ENCODE results near the gene KRT9. TPM values are rescaled to one million over a fixed set of nuclear protein-coding genes. Genes with fewer than 3 reads are reported as not detected.

KRT9 gene
- total RNA-seq, 1 donor from 2014 or later: 0.30 TPM

DNA sequence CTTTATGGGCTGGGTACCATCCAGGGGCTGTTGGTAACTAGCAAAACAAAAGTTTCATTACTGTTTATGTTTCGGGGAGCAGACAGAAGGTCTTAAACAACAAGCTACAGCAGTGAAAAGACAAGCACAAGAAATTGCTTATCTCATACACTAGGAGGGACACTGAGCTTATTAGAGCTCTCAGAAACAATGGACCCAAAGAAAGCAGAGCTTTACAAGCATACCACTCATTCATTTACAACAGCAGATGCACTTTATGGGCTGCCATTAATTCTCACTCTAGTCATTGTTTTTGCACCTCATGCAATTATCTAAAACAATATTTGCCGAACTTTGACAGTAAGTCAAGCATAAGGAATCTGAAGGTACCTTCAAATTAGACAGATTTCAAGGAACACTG, 30.7 kb upstream of the KRT9 start:
- no peak for DNase-seq (ENCODE audit: extremely low spot score, unreplicated experiment)
- TF ChIP-seq, protein P1, sequence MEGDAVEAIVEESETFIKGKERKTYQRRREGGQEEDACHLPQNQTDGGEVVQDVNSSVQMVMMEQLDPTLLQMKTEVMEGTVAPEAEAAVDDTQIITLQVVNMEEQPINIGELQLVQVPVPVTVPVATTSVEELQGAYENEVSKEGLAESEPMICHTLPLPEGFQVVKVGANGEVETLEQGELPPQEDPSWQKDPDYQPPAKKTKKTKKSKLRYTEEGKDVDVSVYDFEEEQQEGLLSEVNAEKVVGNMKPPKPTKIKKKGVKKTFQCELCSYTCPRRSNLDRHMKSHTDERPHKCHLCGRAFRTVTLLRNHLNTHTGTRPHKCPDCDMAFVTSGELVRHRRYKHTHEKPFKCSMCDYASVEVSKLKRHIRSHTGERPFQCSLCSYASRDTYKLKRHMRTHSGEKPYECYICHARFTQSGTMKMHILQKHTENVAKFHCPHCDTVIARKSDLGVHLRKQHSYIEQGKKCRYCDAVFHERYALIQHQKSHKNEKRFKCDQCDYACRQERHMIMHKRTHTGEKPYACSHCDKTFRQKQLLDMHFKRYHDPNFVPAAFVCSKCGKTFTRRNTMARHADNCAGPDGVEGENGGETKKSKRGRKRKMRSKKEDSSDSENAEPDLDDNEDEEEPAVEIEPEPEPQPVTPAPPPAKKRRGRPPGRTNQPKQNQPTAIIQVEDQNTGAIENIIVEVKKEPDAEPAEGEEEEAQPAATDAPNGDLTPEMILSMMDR (IDR thresholded peaks at IDR 0.05): no peak
- H3K9me3 Mint-ChIP-seq (ENCODE audit: unreplicated experiment): peaks cover 11% of the 10 kb centered on the region
- no peak overlapping the region for H3K27ac Mint-ChIP-seq (ENCODE audit: unreplicated experiment)
- peaks cover 4% of the 10 kb centered on the region for H3K36me3 Mint-ChIP-seq (ENCODE audit: unreplicated experiment)
- H3K4me3 Mint-ChIP-seq (ENCODE audit: unreplicated experiment): no peak overlapping the region
- H3K27me3 Mint-ChIP-seq (ENCODE audit: unreplicated experiment): peaks cover 36% of the 10 kb centered on the region
- peaks cover 1% of the 10 kb centered on the region for H3K4me1 Mint-ChIP-seq (ENCODE audit: unreplicated experiment)

- H3K36me3 Mint-ChIP-seq (ENCODE audit: unreplicated experiment): no peaks in the 10 kb centered on the region
- H3K9me3 Mint-ChIP-seq (ENCODE audit: unreplicated experiment): no peaks in the 10 kb centered on the region
- peaks cover 35% of the 10 kb centered on the region for H3K27me3 Mint-ChIP-seq (ENCODE audit: unreplicated experiment)
- no peak overlapping the region for H3K27ac Mint-ChIP-seq (ENCODE audit: unreplicated experiment)
- no peak for DNase-seq (ENCODE audit: extremely low spot score, unreplicated experiment)
- peaks cover 1% of the 10 kb centered on the region for H3K4me1 Mint-ChIP-seq (ENCODE audit: unreplicated experiment)
- TF ChIP-seq, protein P1 (IDR thresholded peaks at IDR 0.05): no peak
- H3K4me3 Mint-ChIP-seq (ENCODE audit: unreplicated experiment): no peak overlapping the region
These were observed 28.5 kb upstream of the KRT9 start for GRCh38 chr17:41600318-41600717.

- Mint-ChIP-seq H3K27me3 (ENCODE audit: unreplicated experiment) (peaks cover 36% of the 10 kb centered on the region), H3K4me3 (ENCODE audit: unreplicated experiment) (no peak overlapping the region), H3K9me3 (ENCODE audit: unreplicated experiment) (no peaks in the 10 kb centered on the region), H3K4me1 (ENCODE audit: unreplicated experiment) (peaks cover 1% of the 10 kb centered on the region), H3K36me3 (ENCODE audit: unreplicated experiment) (no peaks in the 10 kb centered on the region), H3K27ac (ENCODE audit: unreplicated experiment) (no peak overlapping the region)
- no peak for DNase-seq (ENCODE audit: extremely low spot score, unreplicated experiment)
- TF ChIP-seq, protein P1 (IDR thresholded peaks at IDR 0.05): no peak
These were observed 27.8 kb upstream of the KRT9 start for GRCh38 chr17:41599680-41600079.

- TF ChIP-seq, protein P1 (IDR thresholded peaks at IDR 0.05): no peak
- Mint-ChIP-seq H3K4me3 (ENCODE audit: unreplicated experiment) (no peak overlapping the region), H3K27ac (ENCODE audit: unreplicated experiment) (no peak overlapping the region), H3K36me3 (ENCODE audit: unreplicated experiment) (no peaks in the 10 kb centered on the region), H3K4me1 (ENCODE audit: unreplicated experiment) (peaks cover 1% of the 10 kb centered on the region), H3K27me3 (ENCODE audit: unreplicated experiment) (peaks cover 28% of the 10 kb centered on the region), H3K9me3 (ENCODE audit: unreplicated experiment) (no peaks in the 10 kb centered on the region)
- DNase-seq (ENCODE audit: extremely low spot score, unreplicated experiment): no peak
These were observed 23.7 kb upstream of the KRT9 start for GRCh38 chr17:41595585-41595984.

DNA sequence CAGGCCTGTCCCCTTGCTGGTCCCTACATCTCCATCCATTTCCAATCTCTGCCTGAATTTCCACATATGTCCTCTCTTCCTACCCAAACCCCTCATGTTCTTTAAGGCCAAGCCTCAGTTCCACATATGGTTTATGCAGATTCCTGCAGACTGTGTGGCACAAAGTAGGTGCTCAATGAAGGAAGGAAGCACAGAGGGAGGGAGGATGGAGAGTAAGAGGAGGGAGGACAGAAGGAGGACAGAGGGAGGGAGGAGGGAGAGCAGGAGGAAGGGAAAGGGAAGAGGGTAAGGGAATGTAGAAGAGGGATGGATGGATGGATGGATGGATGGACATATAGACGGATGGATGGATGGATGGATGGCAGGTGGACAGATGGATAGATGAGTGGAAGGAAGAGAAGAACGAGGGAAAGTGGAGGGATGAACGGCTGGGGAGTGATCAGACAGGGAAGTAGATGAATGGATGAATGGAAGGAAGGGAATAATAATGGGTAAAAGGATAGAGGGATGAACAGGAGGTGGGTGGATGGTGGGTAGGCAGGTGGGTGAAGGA, 22.6 kb upstream of the KRT9 start:
- Mint-ChIP-seq H3K9me3 (ENCODE audit: unreplicated experiment) (no peaks in the 10 kb centered on the region), H3K4me1 (ENCODE audit: unreplicated experiment) (no peaks in the 10 kb centered on the region), H3K4me3 (ENCODE audit: unreplicated experiment) (no peak overlapping the region), H3K36me3 (ENCODE audit: unreplicated experiment) (no peaks in the 10 kb centered on the region), H3K27ac (ENCODE audit: unreplicated experiment) (no peak overlapping the region), H3K27me3 (ENCODE audit: unreplicated experiment) (peaks cover 25% of the 10 kb centered on the region)
- TF ChIP-seq, protein P1 (IDR thresholded peaks at IDR 0.05): no peak
- DNase-seq (ENCODE audit: extremely low spot score, unreplicated experiment): no peak
